H1 (cell line): ENCODE measurements around the gene UNC5B.

Experiments
- EP300 ChIP-seq, 2 experiments: IDR thresholded peaks; 1 replicate in 1 of 2; 2 replicates in 1 of 2; pipeline ENCODE4 v1.6.1; 2011 to 2012; ENCODE audit warnings: low read depth in 2 of 2, low read length in 2 of 2, mild to moderate bottlenecking in 2 of 2, borderline replicate concordance in 1 of 2, inconsistent platforms in 1 of 2, moderate library complexity in 1 of 2
- EZH2 ChIP-seq: fragments of 200-600 bp; sonication (generic); IDR thresholded peaks from 2 replicates; pipeline ENCODE4 v1.7.1; 2012; ENCODE audit warnings: low read depth, mild to moderate bottlenecking, moderate library complexity, low read length, inconsistent platforms; ENCODE audit not compliant: severe bottlenecking
- GABPA ChIP-seq: IDR thresholded peaks from 2 replicates; pipeline ENCODE4 v1.6.1; 2011; ENCODE audit warnings: mild to moderate bottlenecking, low read length, moderate library complexity, borderline replicate concordance; ENCODE audit not compliant: insufficient read depth
- GTF2F1 ChIP-seq: IDR thresholded peaks from 2 replicates; pipeline ENCODE4 v1.6.1; 2012; ENCODE audit warnings: low read depth, low read length, improper control_type of control experiment, borderline replicate concordance
- JUND ChIP-seq: IDR thresholded peaks from 2 replicates; pipeline ENCODE4 v1.6.1; 2011; ENCODE audit warnings: mild to moderate bottlenecking, improper control_type of control experiment, low read length
- NANOG ChIP-seq: IDR thresholded peaks from 2 replicates; pipeline ENCODE4 v1.6.1; 2011; ENCODE audit warnings: low read length, low read depth, mild to moderate bottlenecking, inconsistent platforms; ENCODE audit not compliant: insufficient read depth, poor library complexity, severe bottlenecking
- POLR2A ChIP-seq, 2 experiments: IDR thresholded peaks; 1 replicate in 1 of 2; 2 replicates in 1 of 2; pipeline ENCODE4 v1.6.1; 2011; ENCODE audit warnings: low read depth in 2 of 2, low read length in 2 of 2, mild to moderate bottlenecking in 2 of 2; ENCODE audit errors: control extremely low read depth in 1 of 2
- RAD21 ChIP-seq, 2 experiments: IDR thresholded peaks in 1 of 2; conservative IDR thresholded peaks in 1 of 2; 2 replicates each; pipeline ENCODE4 v1.6.1; 2011; ENCODE audit warnings: low read depth in 2 of 2, low read length in 2 of 2, improper control_type of control experiment in 1 of 2, inconsistent platforms in 1 of 2, mild to moderate bottlenecking in 1 of 2, moderate library complexity in 1 of 2
- TAF7 ChIP-seq: optimal IDR thresholded peaks from 2 replicates; pipeline ENCODE3; 2011; ENCODE audit warnings: low read depth, mild to moderate bottlenecking, inconsistent platforms, low read length, moderate library complexity, borderline replicate concordance
- TBP ChIP-seq: IDR thresholded peaks from 2 replicates; pipeline ENCODE4 v1.6.1; 2011; ENCODE audit warnings: low read depth, low read length, improper control_type of control experiment
- YY1 ChIP-seq: IDR thresholded peaks from 2 replicates; pipeline ENCODE4 v1.6.1; 2011; ENCODE audit warnings: low read depth, mild to moderate bottlenecking, low read length
- ZNF274 ChIP-seq: IDR thresholded peaks from 2 replicates; pipeline ENCODE4 v1.7.0; 2012; ENCODE audit warnings: low read length, borderline replicate concordance; ENCODE audit errors: extremely low read depth
- TF ChIP-seq, protein P1 (sequence below): IDR thresholded peaks from 2 replicates; pipeline ENCODE4 v1.6.1; 2012; ENCODE audit warnings: inconsistent platforms
- TF ChIP-seq, protein P2 (sequence below), 3 experiments: IDR thresholded peaks; 1 replicate in 2 of 3; 2 replicates in 1 of 3; pipeline versions ENCODE4 v1.5.1 to v1.6.1; 2011; ENCODE audit warnings: low read length in 3 of 3, mild to moderate bottlenecking in 3 of 3, inconsistent platforms in 2 of 3, low read depth in 1 of 3, moderate library complexity in 1 of 3; ENCODE audit not compliant: insufficient read depth in 1 of 3; ENCODE audit errors: control extremely low read depth in 1 of 3

DNA sequence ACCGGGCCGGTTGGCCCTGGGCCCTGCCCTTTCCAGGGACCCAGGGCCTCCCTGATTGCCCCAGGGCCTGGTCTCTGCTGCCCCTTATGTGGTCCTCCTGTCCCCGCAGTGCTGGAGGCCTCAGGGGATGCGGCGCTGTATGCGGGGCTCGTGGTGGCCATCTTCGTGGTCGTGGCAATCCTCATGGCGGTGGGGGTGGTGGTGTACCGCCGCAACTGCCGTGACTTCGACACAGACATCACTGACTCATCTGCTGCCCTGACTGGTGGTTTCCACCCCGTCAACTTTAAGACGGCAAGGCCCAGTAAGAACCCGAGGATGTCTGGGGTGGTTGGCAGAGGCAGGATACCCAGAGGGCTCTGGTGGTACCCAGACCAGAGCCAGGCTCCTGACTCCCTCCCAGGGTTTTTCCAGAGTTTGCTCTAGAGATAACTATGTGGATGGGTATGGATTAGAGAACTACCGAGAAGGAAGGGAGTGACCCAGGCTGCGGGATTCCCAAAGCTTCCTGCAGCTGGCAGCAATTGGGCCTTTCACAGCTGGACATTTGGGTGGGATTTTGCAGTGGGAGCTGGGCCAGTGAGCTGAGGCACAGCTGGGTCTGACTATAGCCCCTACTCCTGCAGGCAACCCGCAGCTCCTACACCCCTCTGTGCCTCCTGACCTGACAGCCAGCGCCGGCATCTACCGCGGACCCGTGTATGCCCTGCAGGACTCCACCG lies 78.6 kb downstream of the UNC5B start:
- TF ChIP-seq EZH2 (no peak), NANOG (no peak), POLR2A (IDR thresholded peaks at IDR 0.05; ENCODE audit: control extremely low read depth in 1 of 2, low read depth in 2 of 2, low read length in 2 of 2) (no peak), EP300 (IDR thresholded peaks at IDR 0.05; ENCODE audit: borderline replicate concordance in 1 of 2, low read depth in 2 of 2, low read length in 2 of 2) (no peak), ZNF274 (no peak), RAD21 (IDR thresholded peaks at IDR 0.05 in 1 of 2, conservative IDR thresholded peaks at IDR 0.05 in 1 of 2; ENCODE audit: low read depth in 2 of 2, low read length in 2 of 2) (no peak), TAF7 (no peak), GTF2F1 (no peak), YY1 (no peak), GABPA (no peak), TBP (no peak), JUND (no peak)
- TF ChIP-seq, protein P1, sequence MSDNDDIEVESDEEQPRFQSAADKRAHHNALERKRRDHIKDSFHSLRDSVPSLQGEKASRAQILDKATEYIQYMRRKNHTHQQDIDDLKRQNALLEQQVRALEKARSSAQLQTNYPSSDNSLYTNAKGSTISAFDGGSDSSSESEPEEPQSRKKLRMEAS, result no peak
- TF ChIP-seq, protein P2, sequence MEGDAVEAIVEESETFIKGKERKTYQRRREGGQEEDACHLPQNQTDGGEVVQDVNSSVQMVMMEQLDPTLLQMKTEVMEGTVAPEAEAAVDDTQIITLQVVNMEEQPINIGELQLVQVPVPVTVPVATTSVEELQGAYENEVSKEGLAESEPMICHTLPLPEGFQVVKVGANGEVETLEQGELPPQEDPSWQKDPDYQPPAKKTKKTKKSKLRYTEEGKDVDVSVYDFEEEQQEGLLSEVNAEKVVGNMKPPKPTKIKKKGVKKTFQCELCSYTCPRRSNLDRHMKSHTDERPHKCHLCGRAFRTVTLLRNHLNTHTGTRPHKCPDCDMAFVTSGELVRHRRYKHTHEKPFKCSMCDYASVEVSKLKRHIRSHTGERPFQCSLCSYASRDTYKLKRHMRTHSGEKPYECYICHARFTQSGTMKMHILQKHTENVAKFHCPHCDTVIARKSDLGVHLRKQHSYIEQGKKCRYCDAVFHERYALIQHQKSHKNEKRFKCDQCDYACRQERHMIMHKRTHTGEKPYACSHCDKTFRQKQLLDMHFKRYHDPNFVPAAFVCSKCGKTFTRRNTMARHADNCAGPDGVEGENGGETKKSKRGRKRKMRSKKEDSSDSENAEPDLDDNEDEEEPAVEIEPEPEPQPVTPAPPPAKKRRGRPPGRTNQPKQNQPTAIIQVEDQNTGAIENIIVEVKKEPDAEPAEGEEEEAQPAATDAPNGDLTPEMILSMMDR (IDR thresholded peaks at IDR 0.05; ENCODE audit: control extremely low read depth in 1 of 3, insufficient read depth in 1 of 3, low read depth in 1 of 3, low read length in 3 of 3), result no peak
